Panc1 (cell line): ENCODE data around the gene EDN2. TPM values are rescaled to one million over a fixed set of nuclear protein-coding genes. Genes with fewer than 3 reads are reported as not detected.

Experiments used
- ATAC-seq: fragments of 200-7000 bp; cut with Tn5 transposase; 2 replicates; pipeline ENCODE4 v1.9.1; 2020; ENCODE audit warnings: mild to moderate bottlenecking, moderate library complexity
- BruUV-seq: library from RNA; stranded (reverse); fragments of 400-500 nt; replicated peaks from 2 replicates; lab custom pipeline; 2021; lab: Mats Ljungman, UMichigan
- CTCF ChIA-PET: fragments of 300-600 bp; sonication (Branson Sonifier 250); formaldehyde crosslinking; loops from one replicate; lab custom pipeline; 2022; ENCODE audit warnings: antibody characterized with exemption; lab: Charles Lee
- POLR2A ChIA-PET: fragments of 300-600 bp; sonication (Branson Sonifier 250); formaldehyde crosslinking; loops from one replicate; lab custom pipeline; 2022; ENCODE audit warnings: antibody characterized with exemption; lab: Charles Lee
- DNase-seq: peaks from one replicate; pipeline ENCODE4 v3.0.0-alpha.2; 2010; ENCODE audit warnings: low read depth, low spot score
- H3K27ac ChIP-seq: 2 replicates; pipeline ENCODE4 v1.5.1; 2011; ENCODE audit warnings: mild to moderate bottlenecking, low read length, inconsistent platforms
- H3K27me3 ChIP-seq: fragments of 200-500 bp; sonication (Bioruptor generic); 2 replicates; pipeline ENCODE4 v1.6.0; 2014; ENCODE audit warnings: low read length, inconsistent platforms; ENCODE audit not compliant: control insufficient read depth, insufficient read depth
- H3K36me3 ChIP-seq: fragments of 200-500 bp; sonication (Bioruptor generic); 2 replicates; pipeline ENCODE4 v1.5.1; 2014; ENCODE audit warnings: inconsistent platforms, mild to moderate bottlenecking, low read length, moderate library complexity; ENCODE audit not compliant: control insufficient read depth, insufficient read depth
- H3K4me1 ChIP-seq: 2 replicates; pipeline ENCODE4 v1.5.1; 2011; ENCODE audit warnings: inconsistent platforms, mild to moderate bottlenecking, low read length, moderate library complexity; ENCODE audit not compliant: control insufficient read depth, insufficient read depth
- H3K4me3 ChIP-seq, 2 experiments: 2 replicates each; pipeline ENCODE4 v1.5.1; 2011 to 2012; ENCODE audit warnings: low read depth in 2 of 2, low read length in 2 of 2, mild to moderate bottlenecking in 2 of 2, inconsistent platforms in 1 of 2, moderate library complexity in 1 of 2
- H3K9me3 ChIP-seq: fragments of 200-500 bp; sonication (Bioruptor generic); 2 replicates; pipeline ENCODE4 v1.5.1; 2014; ENCODE audit warnings: low read depth, mild to moderate bottlenecking, inconsistent platforms, low read length, moderate library complexity; ENCODE audit not compliant: control insufficient read depth, insufficient read depth
- POLR2AphosphoS5 ChIP-seq: IDR thresholded peaks from 2 replicates; pipeline ENCODE4 v1.6.1; 2012; ENCODE audit warnings: mild to moderate bottlenecking, low read depth, low read length, moderate library complexity
- SIN3A ChIP-seq: IDR thresholded peaks from 2 replicates; pipeline ENCODE4 v1.6.1; 2012; ENCODE audit warnings: low read depth, mild to moderate bottlenecking, low read length, moderate library complexity, borderline replicate concordance; ENCODE audit not compliant: insufficient read depth
- TCF7L2 ChIP-seq: IDR thresholded peaks from 2 replicates; pipeline ENCODE4 v1.6.1; 2011; ENCODE audit warnings: mild to moderate bottlenecking, low read depth, low read length, inconsistent platforms
- in situ Hi-C: cut with HindIII; loops from 2 replicates; pipeline ENCODE4 v1.10.0; 2016; ENCODE audit warnings: low sequenced_read_pairs, low pct_unique_long_range_greater_than_20kb
- intact Hi-C: fragments of 100-400 bp; cut with micrococcal nuclease; formaldehyde crosslinking; loops from one replicate; pipeline ENCODE4 v1.10.0; 2022; ENCODE audit not compliant: unreplicated experiment
- total RNA-seq: library from RNA; stranded (reverse); gene quantifications from one replicate; pipeline ENCODE4 v1.2.1, GENCODE V29; 2021; ENCODE audit not compliant: unreplicated experiment
- TF ChIP-seq, protein P1 (sequence below): fragments of 450-650 bp; IDR thresholded peaks from 2 replicates; pipeline ENCODE4 v1.5.1; 2017; ENCODE audit warnings: mild to moderate bottlenecking
- TF ChIP-seq, protein P2 (sequence below), 2 experiments: IDR thresholded peaks; 2 replicates each; pipeline ENCODE4 v1.6.1; 2011 to 2012; ENCODE audit warnings: low read depth in 2 of 2, control low read depth in 1 of 2, low read length in 1 of 2, mild to moderate bottlenecking in 1 of 2, moderate library complexity in 1 of 2; ENCODE audit not compliant: insufficient read depth in 1 of 2

EDN2 gene
- total RNA-seq, 1 experiment from 2014 or later: not detected

DNA sequence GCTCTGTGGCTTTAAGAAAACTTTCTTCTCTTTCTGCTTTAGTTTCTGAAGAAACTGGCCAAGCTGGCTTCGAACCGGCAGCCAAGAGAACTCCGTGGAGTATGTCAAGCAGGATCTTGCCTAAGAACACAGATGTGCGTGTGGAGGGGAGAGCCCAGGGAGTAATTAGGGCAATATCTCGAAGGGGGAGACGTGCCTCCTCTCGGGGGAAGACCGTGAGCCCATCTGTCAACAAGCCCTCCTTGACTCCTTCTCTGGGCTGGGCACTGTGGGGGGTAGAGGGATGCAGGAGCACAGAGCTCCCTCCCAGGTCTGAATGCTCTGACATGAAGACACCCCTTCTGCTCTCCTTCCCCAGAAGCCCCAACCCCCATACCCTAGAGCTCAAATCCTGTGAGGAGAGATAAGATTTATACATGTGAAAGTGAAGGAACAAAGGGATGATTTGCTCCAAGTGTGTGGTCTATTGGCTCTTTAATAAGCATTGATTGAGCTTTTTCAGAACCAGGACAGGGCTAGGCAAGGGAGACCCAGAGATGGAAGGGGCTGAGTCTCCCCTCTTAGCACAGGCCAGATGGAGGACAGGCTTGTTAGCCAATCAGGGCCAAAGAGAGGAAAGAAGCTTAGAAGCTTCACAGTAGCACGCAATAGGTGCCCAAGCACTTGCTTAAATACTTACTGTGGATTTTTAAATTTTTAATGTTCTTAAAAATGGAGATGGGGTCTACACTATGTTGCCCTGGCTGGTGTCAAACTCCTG is 37.5 kb downstream of the EDN2 start:
- H3K36me3 ChIP-seq: no peaks in the 10 kb centered on the region
- ChIA-PET POLR2A (no interaction called here), CTCF (no interaction called here)
- ATAC-seq: no peak
- H3K4me1 ChIP-seq: no peaks in the 10 kb centered on the region; the same call in 1 of the 2 replicates
- intact Hi-C loops: no loop called here
- peaks cover 4% of the 10 kb centered on the region; the same call in 1 of the 2 replicates for H3K9me3 ChIP-seq
- in situ Hi-C loops: no loop called here
- BruUV-seq: no TSS peak
- TF ChIP-seq, protein P1, sequence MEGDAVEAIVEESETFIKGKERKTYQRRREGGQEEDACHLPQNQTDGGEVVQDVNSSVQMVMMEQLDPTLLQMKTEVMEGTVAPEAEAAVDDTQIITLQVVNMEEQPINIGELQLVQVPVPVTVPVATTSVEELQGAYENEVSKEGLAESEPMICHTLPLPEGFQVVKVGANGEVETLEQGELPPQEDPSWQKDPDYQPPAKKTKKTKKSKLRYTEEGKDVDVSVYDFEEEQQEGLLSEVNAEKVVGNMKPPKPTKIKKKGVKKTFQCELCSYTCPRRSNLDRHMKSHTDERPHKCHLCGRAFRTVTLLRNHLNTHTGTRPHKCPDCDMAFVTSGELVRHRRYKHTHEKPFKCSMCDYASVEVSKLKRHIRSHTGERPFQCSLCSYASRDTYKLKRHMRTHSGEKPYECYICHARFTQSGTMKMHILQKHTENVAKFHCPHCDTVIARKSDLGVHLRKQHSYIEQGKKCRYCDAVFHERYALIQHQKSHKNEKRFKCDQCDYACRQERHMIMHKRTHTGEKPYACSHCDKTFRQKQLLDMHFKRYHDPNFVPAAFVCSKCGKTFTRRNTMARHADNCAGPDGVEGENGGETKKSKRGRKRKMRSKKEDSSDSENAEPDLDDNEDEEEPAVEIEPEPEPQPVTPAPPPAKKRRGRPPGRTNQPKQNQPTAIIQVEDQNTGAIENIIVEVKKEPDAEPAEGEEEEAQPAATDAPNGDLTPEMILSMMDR: no peak
- TF ChIP-seq TCF7L2 (no peak), SIN3A (no peak), POLR2AphosphoS5 (no peak)
- TF ChIP-seq, protein P2, sequence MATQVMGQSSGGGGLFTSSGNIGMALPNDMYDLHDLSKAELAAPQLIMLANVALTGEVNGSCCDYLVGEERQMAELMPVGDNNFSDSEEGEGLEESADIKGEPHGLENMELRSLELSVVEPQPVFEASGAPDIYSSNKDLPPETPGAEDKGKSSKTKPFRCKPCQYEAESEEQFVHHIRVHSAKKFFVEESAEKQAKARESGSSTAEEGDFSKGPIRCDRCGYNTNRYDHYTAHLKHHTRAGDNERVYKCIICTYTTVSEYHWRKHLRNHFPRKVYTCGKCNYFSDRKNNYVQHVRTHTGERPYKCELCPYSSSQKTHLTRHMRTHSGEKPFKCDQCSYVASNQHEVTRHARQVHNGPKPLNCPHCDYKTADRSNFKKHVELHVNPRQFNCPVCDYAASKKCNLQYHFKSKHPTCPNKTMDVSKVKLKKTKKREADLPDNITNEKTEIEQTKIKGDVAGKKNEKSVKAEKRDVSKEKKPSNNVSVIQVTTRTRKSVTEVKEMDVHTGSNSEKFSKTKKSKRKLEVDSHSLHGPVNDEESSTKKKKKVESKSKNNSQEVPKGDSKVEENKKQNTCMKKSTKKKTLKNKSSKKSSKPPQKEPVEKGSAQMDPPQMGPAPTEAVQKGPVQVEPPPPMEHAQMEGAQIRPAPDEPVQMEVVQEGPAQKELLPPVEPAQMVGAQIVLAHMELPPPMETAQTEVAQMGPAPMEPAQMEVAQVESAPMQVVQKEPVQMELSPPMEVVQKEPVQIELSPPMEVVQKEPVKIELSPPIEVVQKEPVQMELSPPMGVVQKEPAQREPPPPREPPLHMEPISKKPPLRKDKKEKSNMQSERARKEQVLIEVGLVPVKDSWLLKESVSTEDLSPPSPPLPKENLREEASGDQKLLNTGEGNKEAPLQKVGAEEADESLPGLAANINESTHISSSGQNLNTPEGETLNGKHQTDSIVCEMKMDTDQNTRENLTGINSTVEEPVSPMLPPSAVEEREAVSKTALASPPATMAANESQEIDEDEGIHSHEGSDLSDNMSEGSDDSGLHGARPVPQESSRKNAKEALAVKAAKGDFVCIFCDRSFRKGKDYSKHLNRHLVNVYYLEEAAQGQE (IDR thresholded peaks at IDR 0.05; ENCODE audit: insufficient read depth in 1 of 2, low read depth in 2 of 2, low read length in 1 of 2): no peak
- H3K4me3 ChIP-seq: no peak overlapping the region
- DNase-seq: no peak
- H3K27me3 ChIP-seq: no peaks in the 10 kb centered on the region
- no peak overlapping the region for H3K27ac ChIP-seq

DNA sequence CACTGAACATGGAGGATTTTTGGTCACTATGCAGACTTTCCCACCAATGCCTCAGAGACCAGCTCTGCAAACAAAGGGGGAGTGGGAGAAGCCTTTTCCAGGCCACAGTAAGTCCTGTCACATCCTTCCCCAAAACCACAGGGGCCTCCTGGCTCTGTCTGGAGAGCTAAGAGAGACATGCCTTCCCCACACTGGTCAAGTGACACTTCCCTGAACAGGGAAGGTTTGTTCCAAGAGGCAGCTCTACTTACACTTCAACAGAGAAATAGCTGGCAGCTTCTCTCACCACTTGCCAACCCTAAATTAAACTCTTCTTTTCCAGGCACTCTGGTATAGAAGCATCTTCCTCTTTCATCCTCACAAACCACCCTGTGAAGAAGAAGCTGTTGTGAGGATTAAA is 39.7 kb downstream of the EDN2 start:
- Histone ChIP-seq H3K4me3 (no peak overlapping the region), H3K9me3 (peaks cover 4% of the 10 kb centered on the region; the same call in 1 of the 2 replicates), H3K36me3 (no peaks in the 10 kb centered on the region), H3K27me3 (no peaks in the 10 kb centered on the region), H3K4me1 (no peaks in the 10 kb centered on the region; the same call in 1 of the 2 replicates), H3K27ac (no peak overlapping the region)
- DNase-seq (no peak), ATAC-seq (no peak)
- no peak for TF ChIP-seq SIN3A
- no peak for TF ChIP-seq POLR2AphosphoS5
- no peak for TF ChIP-seq TCF7L2
- TF ChIP-seq, protein P1: no peak
- TF ChIP-seq, protein P2 (IDR thresholded peaks at IDR 0.05; ENCODE audit: insufficient read depth in 1 of 2, low read depth in 2 of 2, low read length in 1 of 2): no peak
- ChIA-PET CTCF (no interaction called here), POLR2A (no interaction called here)
- in situ Hi-C loops (no loop called here), intact Hi-C loops (no loop called here)
- no TSS peak for BruUV-seq
